GM12878 (cell line): ENCODE results near the gene SPATA2.

ENCODE experiments used
- CTCF ChIP-seq, 3 experiments: IDR thresholded peaks in 2 of 3; conservative IDR thresholded peaks in 1 of 3; 2 replicates each; pipeline ENCODE4 v1.5.1; 2011; ENCODE audit warnings: low read depth in 3 of 3, low read length in 3 of 3, mild to moderate bottlenecking in 3 of 3, control low read depth in 2 of 3, moderate library complexity in 2 of 3, inconsistent platforms in 1 of 3, mixed read lengths in 1 of 3; ENCODE audit not compliant: control insufficient read depth in 2 of 3, insufficient read depth in 1 of 3; ENCODE audit errors: extremely low read depth in 1 of 3
- ESRRA ChIP-seq: IDR thresholded peaks from 2 replicates; pipeline ENCODE4 v1.6.1; 2012; ENCODE audit warnings: mild to moderate bottlenecking, low read length, improper control_type of control experiment
- EZH2 ChIP-seq: IDR thresholded peaks from 2 replicates; pipeline ENCODE4 v1.6.1; 2012; ENCODE audit warnings: low read depth, mild to moderate bottlenecking, control low read depth, inconsistent platforms, low read length, borderline replicate concordance; ENCODE audit not compliant: control insufficient read depth
- PML ChIP-seq: IDR thresholded peaks from 2 replicates; pipeline ENCODE4 v1.6.1; 2012; ENCODE audit warnings: low read length, inconsistent platforms
- POLR2A ChIP-seq: IDR thresholded peaks from 2 replicates; pipeline ENCODE4 v1.6.1; 2011; ENCODE audit warnings: low read depth, mild to moderate bottlenecking, low read length
- RBBP5 ChIP-seq: fragments of 200-600 bp; sonication (generic); conservative IDR thresholded peaks from 2 replicates; pipeline ENCODE4 v1.6.1; 2016
- RCOR1 ChIP-seq: conservative IDR thresholded peaks from 2 replicates; pipeline ENCODE4 v1.6.1; 2012; ENCODE audit warnings: low read depth, low read length, improper control_type of control experiment
- RELA ChIP-seq: fragments of 450-650 bp; IDR thresholded peaks from 2 replicates; pipeline ENCODE4 v1.8.0; 2014; ENCODE audit warnings: borderline replicate concordance; ENCODE audit not compliant: partially characterized antibody
- SIN3A ChIP-seq: IDR thresholded peaks from 2 replicates; pipeline ENCODE4 v1.6.1; 2012; ENCODE audit warnings: low read depth, low read length, improper control_type of control experiment
- SMARCA5 ChIP-seq: fragments of 450-650 bp; IDR thresholded peaks from 2 replicates; pipeline ENCODE4 v1.6.1; 2017; ENCODE audit warnings: mild to moderate bottlenecking
- TAF1 ChIP-seq: IDR thresholded peaks from 2 replicates; pipeline ENCODE4 v1.6.1; 2011; ENCODE audit warnings: mild to moderate bottlenecking, low read depth, low read length, borderline replicate concordance
- ZNF622 ChIP-seq: fragments of 450-650 bp; IDR thresholded peaks from 2 replicates; pipeline ENCODE4 v1.6.1; 2017; ENCODE audit warnings: mild to moderate bottlenecking, inconsistent platforms
- TF ChIP-seq, protein P1 (sequence below): IDR thresholded peaks from 2 replicates; pipeline ENCODE4 v1.6.1; 2012; ENCODE audit warnings: mild to moderate bottlenecking, low read depth, low read length

- no peak for TF ChIP-seq RELA
- TF ChIP-seq, protein P1, sequence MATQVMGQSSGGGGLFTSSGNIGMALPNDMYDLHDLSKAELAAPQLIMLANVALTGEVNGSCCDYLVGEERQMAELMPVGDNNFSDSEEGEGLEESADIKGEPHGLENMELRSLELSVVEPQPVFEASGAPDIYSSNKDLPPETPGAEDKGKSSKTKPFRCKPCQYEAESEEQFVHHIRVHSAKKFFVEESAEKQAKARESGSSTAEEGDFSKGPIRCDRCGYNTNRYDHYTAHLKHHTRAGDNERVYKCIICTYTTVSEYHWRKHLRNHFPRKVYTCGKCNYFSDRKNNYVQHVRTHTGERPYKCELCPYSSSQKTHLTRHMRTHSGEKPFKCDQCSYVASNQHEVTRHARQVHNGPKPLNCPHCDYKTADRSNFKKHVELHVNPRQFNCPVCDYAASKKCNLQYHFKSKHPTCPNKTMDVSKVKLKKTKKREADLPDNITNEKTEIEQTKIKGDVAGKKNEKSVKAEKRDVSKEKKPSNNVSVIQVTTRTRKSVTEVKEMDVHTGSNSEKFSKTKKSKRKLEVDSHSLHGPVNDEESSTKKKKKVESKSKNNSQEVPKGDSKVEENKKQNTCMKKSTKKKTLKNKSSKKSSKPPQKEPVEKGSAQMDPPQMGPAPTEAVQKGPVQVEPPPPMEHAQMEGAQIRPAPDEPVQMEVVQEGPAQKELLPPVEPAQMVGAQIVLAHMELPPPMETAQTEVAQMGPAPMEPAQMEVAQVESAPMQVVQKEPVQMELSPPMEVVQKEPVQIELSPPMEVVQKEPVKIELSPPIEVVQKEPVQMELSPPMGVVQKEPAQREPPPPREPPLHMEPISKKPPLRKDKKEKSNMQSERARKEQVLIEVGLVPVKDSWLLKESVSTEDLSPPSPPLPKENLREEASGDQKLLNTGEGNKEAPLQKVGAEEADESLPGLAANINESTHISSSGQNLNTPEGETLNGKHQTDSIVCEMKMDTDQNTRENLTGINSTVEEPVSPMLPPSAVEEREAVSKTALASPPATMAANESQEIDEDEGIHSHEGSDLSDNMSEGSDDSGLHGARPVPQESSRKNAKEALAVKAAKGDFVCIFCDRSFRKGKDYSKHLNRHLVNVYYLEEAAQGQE, result no peak
- TF ChIP-seq CTCF (IDR thresholded peaks at IDR 0.05 in 2 of 3, conservative IDR thresholded peaks at IDR 0.05 in 1 of 3; ENCODE audit: control insufficient read depth in 2 of 3, extremely low read depth in 1 of 3, insufficient read depth in 1 of 3, low read depth in 3 of 3, low read length in 3 of 3), result no peak
- no peak for TF ChIP-seq PML
- no peak for TF ChIP-seq POLR2A
- TF ChIP-seq TAF1, result no peak
- no peak for TF ChIP-seq SIN3A
- TF ChIP-seq RCOR1, result no peak
- TF ChIP-seq ESRRA, result no peak
- TF ChIP-seq EZH2, result no peak
- no peak for TF ChIP-seq SMARCA5
- TF ChIP-seq RBBP5, result no peak
- TF ChIP-seq ZNF622, result no peak
Observed at GRCh38 chr20:49945306-49945700, 30.0 kb upstream of the SPATA2 start.
